ENCODE results near the gene DISP3. TPM values are rescaled to one million over a fixed set of nuclear protein-coding genes. Genes with fewer than 3 reads are reported as not detected.

The DISP3 gene
- polyA plus RNA-seq, 1 experiment, result 0.02 TPM

- no peak for DNase-seq (ENCODE audit: low read depth, low spot score)
- Histone ChIP-seq H3K27ac (ENCODE audit: low read depth, low read length) (no peak overlapping the region), H3K27me3 (ENCODE audit: control insufficient read depth, insufficient read depth, low read length) (no peaks in the 10 kb centered on the region), H3K9me3 (ENCODE audit: control insufficient read depth, insufficient read depth, low read length) (no peaks in the 10 kb centered on the region), H3K4me3 (ENCODE audit: low read depth, low read length) (no peak overlapping the region)
- POLR2A ChIA-PET, result no interaction called here
- CTCF ChIA-PET, result no interaction called here
- TF ChIP-seq, protein P1, sequence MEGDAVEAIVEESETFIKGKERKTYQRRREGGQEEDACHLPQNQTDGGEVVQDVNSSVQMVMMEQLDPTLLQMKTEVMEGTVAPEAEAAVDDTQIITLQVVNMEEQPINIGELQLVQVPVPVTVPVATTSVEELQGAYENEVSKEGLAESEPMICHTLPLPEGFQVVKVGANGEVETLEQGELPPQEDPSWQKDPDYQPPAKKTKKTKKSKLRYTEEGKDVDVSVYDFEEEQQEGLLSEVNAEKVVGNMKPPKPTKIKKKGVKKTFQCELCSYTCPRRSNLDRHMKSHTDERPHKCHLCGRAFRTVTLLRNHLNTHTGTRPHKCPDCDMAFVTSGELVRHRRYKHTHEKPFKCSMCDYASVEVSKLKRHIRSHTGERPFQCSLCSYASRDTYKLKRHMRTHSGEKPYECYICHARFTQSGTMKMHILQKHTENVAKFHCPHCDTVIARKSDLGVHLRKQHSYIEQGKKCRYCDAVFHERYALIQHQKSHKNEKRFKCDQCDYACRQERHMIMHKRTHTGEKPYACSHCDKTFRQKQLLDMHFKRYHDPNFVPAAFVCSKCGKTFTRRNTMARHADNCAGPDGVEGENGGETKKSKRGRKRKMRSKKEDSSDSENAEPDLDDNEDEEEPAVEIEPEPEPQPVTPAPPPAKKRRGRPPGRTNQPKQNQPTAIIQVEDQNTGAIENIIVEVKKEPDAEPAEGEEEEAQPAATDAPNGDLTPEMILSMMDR (IDR thresholded peaks at IDR 0.05; ENCODE audit: low read depth, low read length), result no peak
Measured at GRCh38 chr1:11519629-11520031, 40.7 kb downstream of the DISP3 start.

- DNase-seq (ENCODE audit: low read depth, low spot score), result no peak
- CTCF ChIA-PET, result no interaction called here
- POLR2A ChIA-PET, result no interaction called here
- H3K4me3 ChIP-seq (ENCODE audit: low read depth, low read length), result no peak overlapping the region
- H3K27me3 ChIP-seq (ENCODE audit: control insufficient read depth, insufficient read depth, low read length), result no peaks in the 10 kb centered on the region
- TF ChIP-seq, protein P1 (IDR thresholded peaks at IDR 0.05; ENCODE audit: low read depth, low read length), result no peak
- no peak overlapping the region for H3K27ac ChIP-seq (ENCODE audit: low read depth, low read length)
- no peaks in the 10 kb centered on the region for H3K9me3 ChIP-seq (ENCODE audit: control insufficient read depth, insufficient read depth, low read length)
Measured at GRCh38 chr1:11520531-11521233, 41.7 kb downstream of the DISP3 start.

DNA sequence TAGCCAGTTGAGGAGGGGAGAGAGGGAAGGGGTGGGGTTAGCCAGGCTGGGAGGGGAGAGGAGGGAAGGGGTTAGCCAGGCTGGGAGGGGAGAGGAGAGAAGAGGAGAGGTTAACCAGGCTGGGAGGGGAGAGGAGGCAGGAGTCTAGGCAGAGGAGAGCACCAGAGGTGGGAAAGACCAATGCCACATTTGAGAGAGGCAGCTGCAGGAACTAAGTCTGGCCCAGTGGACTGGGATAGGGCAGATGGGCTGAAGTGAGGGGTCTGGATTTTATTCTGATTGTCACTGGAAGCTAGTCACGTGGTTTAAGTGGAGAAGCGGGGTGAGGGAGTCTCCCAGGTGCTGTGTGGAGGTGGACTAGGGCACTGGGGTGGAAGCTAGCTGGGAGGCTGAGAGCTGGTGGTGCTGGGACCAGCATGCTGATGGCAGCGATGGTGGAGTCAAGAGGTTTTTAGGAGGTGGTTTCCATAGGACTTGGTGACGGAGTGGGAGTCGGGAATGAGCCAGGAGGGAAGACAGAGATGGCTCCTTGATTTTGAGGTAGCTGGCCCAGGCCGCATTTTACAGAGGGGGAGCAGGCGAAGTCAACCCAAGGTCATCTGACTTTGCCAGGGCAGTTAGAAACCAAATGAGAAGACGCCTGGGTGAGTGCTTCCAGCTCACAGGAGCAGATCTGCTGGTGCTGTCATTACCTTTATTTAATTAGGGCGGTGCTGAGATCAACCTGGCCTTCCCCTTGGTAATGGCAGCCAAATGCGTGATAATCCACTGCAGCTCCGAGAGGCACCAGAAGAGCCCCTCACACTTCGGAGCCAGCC is 42.8 kb downstream of the DISP3 start:
- H3K4me3 ChIP-seq (ENCODE audit: low read depth, low read length), result no peak overlapping the region
- H3K27me3 ChIP-seq (ENCODE audit: control insufficient read depth, insufficient read depth, low read length), result no peaks in the 10 kb centered on the region
- POLR2A ChIA-PET, result no interaction called here
- no peak for DNase-seq (ENCODE audit: low read depth, low spot score)
- no peak overlapping the region for H3K27ac ChIP-seq (ENCODE audit: low read depth, low read length)
- CTCF ChIA-PET, result no interaction called here
- no peaks in the 10 kb centered on the region for H3K9me3 ChIP-seq (ENCODE audit: control insufficient read depth, insufficient read depth, low read length)
- TF ChIP-seq, protein P1 (IDR thresholded peaks at IDR 0.05; ENCODE audit: low read depth, low read length), result no peak

GRCh38 chr1:11522400-11523235 is 43.7 kb downstream of the DISP3 start:
- no peak for DNase-seq (ENCODE audit: low read depth, low spot score)
- Histone ChIP-seq H3K27me3 (ENCODE audit: control insufficient read depth, insufficient read depth, low read length) (no peaks in the 10 kb centered on the region), H3K27ac (ENCODE audit: low read depth, low read length) (no peak overlapping the region), H3K9me3 (ENCODE audit: control insufficient read depth, insufficient read depth, low read length) (no peaks in the 10 kb centered on the region), H3K4me3 (ENCODE audit: low read depth, low read length) (no peak overlapping the region)
- CTCF ChIA-PET, result no interaction called here
- POLR2A ChIA-PET, result no interaction called here
- TF ChIP-seq, protein P1 (IDR thresholded peaks at IDR 0.05; ENCODE audit: low read depth, low read length), result no peak

All from AG04450 (cell line).